Measurements from ENCODE around the gene HAGHL. TPM values are rescaled to one million over a fixed set of nuclear protein-coding genes. Genes with fewer than 3 reads are reported as not detected.

HAGHL gene
- total and polyA plus RNA-seq, 4 donors, result 0.25 to 1.1 (median 0.49) TPM

GRCh38 chr16:764184-764750 is 37.4 kb downstream of the HAGHL start:
- Histone ChIP-seq H3K9ac (ENCODE audit: low read depth in 1 of 2, low read length in 2 of 2) (no peak overlapping the region), H3K27me3 (ENCODE audit: control insufficient read depth in 4 of 4, insufficient read depth in 4 of 4, low read length in 3 of 4) (peaks cover 0 to 1% (median 0%) of the 10 kb centered on the region in 4 donors), H3K4me1 (ENCODE audit: control insufficient read depth in 4 of 4, insufficient read depth in 4 of 4, low read length in 3 of 4) (peaks cover 0 to 1% (median 0%) of the 10 kb centered on the region in 4 donors), H3K27ac (ENCODE audit: low read depth in 1 of 2, low read length in 2 of 2) (no peak overlapping the region), H3K36me3 (ENCODE audit: control insufficient read depth in 4 of 4, insufficient read depth in 3 of 4, low read depth in 1 of 4, low read length in 3 of 4) (no peaks in the 10 kb centered on the region), H3K9me3 (ENCODE audit: control insufficient read depth in 4 of 4, low read length in 3 of 4) (no peaks in the 10 kb centered on the region), H3K4me3 (ENCODE audit: low read depth in 1 of 3, low read length in 3 of 3) (no peak overlapping the region)
- no peak for DNase-seq (ENCODE audit: low spot score)
- TF ChIP-seq HNF4G (IDR thresholded peaks at IDR 0.05) (no peak), JUND (IDR thresholded peaks at IDR 0.05) (no peak), EGR1 (IDR thresholded peaks at IDR 0.05; ENCODE audit: low read depth in 2 of 2) (no peak), GABPA (IDR thresholded peaks at IDR 0.05 in 1 of 2, conservative IDR thresholded peaks at IDR 0.05 in 1 of 2) (no peak), NR2F2 (IDR thresholded peaks at IDR 0.05) (no peak), SP1 (IDR thresholded peaks at IDR 0.05) (no peak)
- WGBS, result 77% methylated on average over 20 of the region's 20 CpGs

GRCh38 chr16:764848-765487 is 38.1 kb downstream of the HAGHL start:
- Histone ChIP-seq H3K4me3 (ENCODE audit: low read depth in 1 of 3, low read length in 3 of 3) (no peak overlapping the region), H3K4me1 (ENCODE audit: control insufficient read depth in 4 of 4, insufficient read depth in 4 of 4, low read length in 3 of 4) (peaks cover 0 to 1% (median 0%) of the 10 kb centered on the region in 4 donors), H3K9ac (ENCODE audit: low read depth in 1 of 2, low read length in 2 of 2) (no peak overlapping the region), H3K36me3 (ENCODE audit: control insufficient read depth in 4 of 4, insufficient read depth in 3 of 4, low read depth in 1 of 4, low read length in 3 of 4) (no peaks in the 10 kb centered on the region), H3K27me3 (ENCODE audit: control insufficient read depth in 4 of 4, insufficient read depth in 4 of 4, low read length in 3 of 4) (peaks cover 0 to 3% (median 0%) of the 10 kb centered on the region in 4 donors), H3K9me3 (ENCODE audit: control insufficient read depth in 4 of 4, low read length in 3 of 4) (no peaks in the 10 kb centered on the region), H3K27ac (ENCODE audit: low read depth in 1 of 2, low read length in 2 of 2) (no peak overlapping the region)
- DNase-seq (ENCODE audit: low spot score), result no peak
- WGBS, result 87% methylated on average over 38 of the region's 38 CpGs
- TF ChIP-seq HNF4A (conservative IDR thresholded peaks at IDR 0.05) (no peak), FOXA1 (IDR thresholded peaks at IDR 0.05) (no peak), NR2F2 (IDR thresholded peaks at IDR 0.05) (no peak), GABPA (IDR thresholded peaks at IDR 0.05 in 1 of 2, conservative IDR thresholded peaks at IDR 0.05 in 1 of 2) (no peak), MAX (IDR thresholded peaks at IDR 0.05) (no peak), ATF3 (IDR thresholded peaks at IDR 0.05) (no peak), CTCF (IDR thresholded peaks at IDR 0.05; ENCODE audit: low read depth, low read length, missing input control) (no peak), RAD21 (IDR thresholded peaks at IDR 0.05) (no peak)

GRCh38 chr16:765488-765865 is 38.6 kb downstream of the HAGHL start:
- H3K27me3 ChIP-seq (ENCODE audit: control insufficient read depth in 4 of 4, insufficient read depth in 4 of 4, low read length in 3 of 4), result peaks cover 0 to 3% (median 0%) of the 10 kb centered on the region in 4 donors

More at GRCh38 chr16:765488-765865, 38.6 kb downstream of the HAGHL start:
- 93% methylated on average over 29 of the region's 29 CpGs for WGBS
- peaks cover 0 to 1% (median 0%) of the 10 kb centered on the region in 4 donors for H3K4me1 ChIP-seq (ENCODE audit: control insufficient read depth in 4 of 4, insufficient read depth in 4 of 4, low read length in 3 of 4)
- DNase-seq (ENCODE audit: low spot score), result no peak
- H3K9me3 ChIP-seq (ENCODE audit: control insufficient read depth in 4 of 4, low read length in 3 of 4), result no peaks in the 10 kb centered on the region
- H3K27ac ChIP-seq (ENCODE audit: low read depth in 1 of 2, low read length in 2 of 2), result no peak overlapping the region
- no peak overlapping the region for H3K4me3 ChIP-seq (ENCODE audit: low read depth in 1 of 3, low read length in 3 of 3)
- TF ChIP-seq GABPA (IDR thresholded peaks at IDR 0.05 in 1 of 2, conservative IDR thresholded peaks at IDR 0.05 in 1 of 2) (no peak), FOXA2 (IDR thresholded peaks at IDR 0.05) (no peak), CTCF (IDR thresholded peaks at IDR 0.05; ENCODE audit: low read depth, low read length, missing input control) (no peak), JUND (IDR thresholded peaks at IDR 0.05) (no peak), YY1 (IDR thresholded peaks at IDR 0.05) (no peak), HNF4A (conservative IDR thresholded peaks at IDR 0.05) (no peak), EGR1 (IDR thresholded peaks at IDR 0.05; ENCODE audit: low read depth in 2 of 2) (no peak), RXRA (IDR thresholded peaks at IDR 0.05) (no peak)
- H3K9ac ChIP-seq (ENCODE audit: low read depth in 1 of 2, low read length in 2 of 2), result no peak overlapping the region
- H3K36me3 ChIP-seq (ENCODE audit: control insufficient read depth in 4 of 4, insufficient read depth in 3 of 4, low read depth in 1 of 4, low read length in 3 of 4), result no peaks in the 10 kb centered on the region

Measured in liver (tissue), 9 donors.